Measurements from ENCODE around the gene IRF6.
A peak's percentile ranks its signal among the peaks of the same experiment; 100 is the strongest.
"Not testable (repeated sequence)": the region's sequence is repeated elsewhere in the genome, so short reads cannot be mapped to it uniquely, and the experiment has no call there.

IRF6 gene

GRCh38 chr1:209823143-209824041, 17.4 kb upstream of the IRF6 start:
- DNase-seq (ENCODE audit: low read depth) = peak; percentile 94

- DNase-seq (ENCODE audit: low read depth) = no peak
These were observed 16.8 kb upstream of the IRF6 start for GRCh38 chr1:209822706-209823105.

- DNase-seq (ENCODE audit: low read depth) = no peak
These were observed 15.0 kb upstream of the IRF6 start for GRCh38 chr1:209820986-209821385.

- no peak for DNase-seq (ENCODE audit: low read depth)
These were observed 13.1 kb upstream of the IRF6 start for GRCh38 chr1:209819058-209819457.

- no peak for DNase-seq (ENCODE audit: low read depth)
These were observed 11.7 kb upstream of the IRF6 start for GRCh38 chr1:209817691-209818090.

- no peak for DNase-seq (ENCODE audit: low read depth)
These were observed 11.0 kb upstream of the IRF6 start for GRCh38 chr1:209816923-209817322.

- DNase-seq (ENCODE audit: low read depth) = no peak
These were observed 10.0 kb upstream of the IRF6 start for GRCh38 chr1:209815931-209816341.

- no peak for DNase-seq (ENCODE audit: low read depth)
These were observed 9.5 kb upstream of the IRF6 start for GRCh38 chr1:209815490-209815889.

- DNase-seq (ENCODE audit: low read depth) = no peak
These were observed 8.0 kb upstream of the IRF6 start for GRCh38 chr1:209813902-209814301.

GRCh38 chr1:209810783-209811182, 4.8 kb upstream of the IRF6 start:
- no peak for DNase-seq (ENCODE audit: low read depth)

- DNase-seq (ENCODE audit: low read depth) = no peak
These were observed 3.7 kb upstream of the IRF6 start for GRCh38 chr1:209809611-209810010.

GRCh38 chr1:209808059-209808581, 2.2 kb upstream of the IRF6 start:
- DNase-seq (ENCODE audit: low read depth) = peak; percentile 97

- no peak for DNase-seq (ENCODE audit: low read depth)
These were observed 1.6 kb upstream of the IRF6 start for GRCh38 chr1:209807509-209807908.

GRCh38 chr1:209805341-209805781, 581 bp downstream of the IRF6 start:
- no peak for DNase-seq (ENCODE audit: low read depth)

GRCh38 chr1:209803568-209803967, 2.4 kb downstream of the IRF6 start:
- no peak for DNase-seq (ENCODE audit: low read depth)

GRCh38 chr1:209802780-209803152, 3.2 kb downstream of the IRF6 start:
- no peak for DNase-seq (ENCODE audit: low read depth)

- DNase-seq (ENCODE audit: low read depth) = no peak
These were observed 3.7 kb downstream of the IRF6 start for GRCh38 chr1:209802117-209802779.

- DNase-seq (ENCODE audit: low read depth) = no peak
These were observed 4.7 kb downstream of the IRF6 start for GRCh38 chr1:209800984-209801834.

GRCh38 chr1:209797978-209798639, 7.8 kb downstream of the IRF6 start:
- DNase-seq (ENCODE audit: low read depth) = no peak

- DNase-seq (ENCODE audit: low read depth) = not testable (repeated sequence)
These were observed 12.2 kb downstream of the IRF6 start for GRCh38 chr1:209793711-209794110.

GRCh38 chr1:209791920-209792319, 14.0 kb downstream of the IRF6 start:
- no peak for DNase-seq (ENCODE audit: low read depth)

Measured in ELR (cell line).